Neural cell (in vitro differentiated cells): Measurements from ENCODE around the gene JPT1. TPM values are rescaled to one million over a fixed set of nuclear protein-coding genes. Genes with fewer than 3 reads are reported as not detected.

Experiments
- H2AFZ ChIP-seq: fragments of 200-600, 300-800 bp; sonication (generic), shearing (Covaris generic); 2 replicates; pipeline ENCODE4 v1.6.0; 2014; ENCODE audit warnings: low read depth, mild to moderate bottlenecking, antibody characterized with exemption, low read length, moderate library complexity
- H3F3A ChIP-seq: fragments of 200-600 bp; shearing (Covaris generic); 2 replicates; pipeline ENCODE4 v1.6.1; 2016; ENCODE audit warnings: mild to moderate bottlenecking, moderate library complexity, mixed read lengths, antibody characterized with exemption, low read length; ENCODE audit not compliant: insufficient read depth, poor library complexity, severe bottlenecking
- H3K27ac ChIP-seq: fragments of 200-600, 300-800 bp; sonication (generic), shearing (Covaris generic); 2 replicates; pipeline ENCODE4 v1.5.1; 2014; ENCODE audit warnings: mild to moderate bottlenecking, low read length, moderate library complexity
- H3K27me3 ChIP-seq: fragments of 300-800, 200-600 bp; sonication (generic), shearing (Covaris generic); 2 replicates; pipeline ENCODE4 v1.6.0; 2014; ENCODE audit warnings: mild to moderate bottlenecking, low read depth, low read length, moderate library complexity; ENCODE audit not compliant: insufficient read depth
- H3K36me3 ChIP-seq: fragments of 300-800, 200-600 bp; sonication (generic), shearing (Covaris generic); 2 replicates; pipeline ENCODE4 v1.5.1; 2014; ENCODE audit warnings: mild to moderate bottlenecking, antibody characterized with exemption, low read length, moderate library complexity; ENCODE audit not compliant: insufficient read depth
- H3K4me2 ChIP-seq: fragments of 300-800, 200-600 bp; sonication (generic), shearing (Covaris generic); 2 replicates; pipeline ENCODE4 v1.6.0; 2014; ENCODE audit warnings: mild to moderate bottlenecking, low read length
- H3K4me3 ChIP-seq: fragments of 300-800, 200-600 bp; sonication (generic), shearing (Covaris generic); 2 replicates; pipeline ENCODE4 v1.5.1; 2014; ENCODE audit warnings: mild to moderate bottlenecking, low read length, moderate library complexity
- H3K79me2 ChIP-seq: fragments of 200-600 bp; shearing (Covaris generic); replicated peaks from 2 replicates; pipeline ENCODE4 v1.6.0; 2014; ENCODE audit warnings: mild to moderate bottlenecking, low read length, moderate library complexity; ENCODE audit not compliant: insufficient read depth
- H3K9ac ChIP-seq: fragments of 300-800, 200-600 bp; sonication (generic), shearing (Covaris generic); 2 replicates; pipeline ENCODE4 v1.6.1; 2016; ENCODE audit warnings: mild to moderate bottlenecking, low read length, mixed read lengths
- H3K9me2 ChIP-seq: fragments of 200-600 bp; shearing (Covaris generic); 2 replicates; pipeline ENCODE4 v1.6.1; 2016; ENCODE audit warnings: mild to moderate bottlenecking, low read length, mixed read lengths; ENCODE audit not compliant: insufficient read depth
- H3K9me3 ChIP-seq: fragments of 200-600, 300-800 bp; sonication (generic), shearing (Covaris generic); 2 replicates; pipeline ENCODE4 v1.6.1; 2016; ENCODE audit warnings: mild to moderate bottlenecking, mixed run types, low read length, moderate library complexity, mixed read lengths
- H4K20me1 ChIP-seq: fragments of 200-600 bp; shearing (Covaris generic); 2 replicates; pipeline ENCODE4 v1.6.1; 2016; ENCODE audit warnings: mild to moderate bottlenecking, mixed run types; ENCODE audit not compliant: insufficient read depth
- EP300 ChIP-seq: fragments of 450-650 bp; conservative IDR thresholded peaks from 2 replicates; pipeline ENCODE4 v1.6.1; 2014; ENCODE audit warnings: antibody characterized with exemption, mild to moderate bottlenecking, moderate library complexity; ENCODE audit not compliant: poor library complexity, severe bottlenecking
- EZH2 ChIP-seq: fragments of 200-600, 300-800 bp; shearing (Covaris generic), sonication (generic); IDR thresholded peaks from 2 replicates; pipeline ENCODE4 v1.6.1; 2014; ENCODE audit warnings: antibody characterized with exemption, low read length, borderline replicate concordance, mild to moderate bottlenecking; ENCODE audit not compliant: insufficient read depth, poor library complexity, severe bottlenecking
- MXI1 ChIP-seq: fragments of 450-650 bp; conservative IDR thresholded peaks from 2 replicates; pipeline ENCODE4 v1.6.1; 2014; ENCODE audit warnings: antibody characterized with exemption, mild to moderate bottlenecking; ENCODE audit not compliant: poor library complexity, severe bottlenecking
- POLR2AphosphoS5 ChIP-seq: IDR thresholded peaks from 2 replicates; pipeline ENCODE4 v1.6.1; 2012
- RAD21 ChIP-seq: fragments of 450-650 bp; conservative IDR thresholded peaks from 2 replicates; pipeline ENCODE4 v1.6.1; 2014; ENCODE audit warnings: antibody characterized with exemption, mild to moderate bottlenecking, moderate library complexity
- SMC3 ChIP-seq: fragments of 450-650 bp; conservative IDR thresholded peaks from 2 replicates; pipeline ENCODE4 v1.6.1; 2014; ENCODE audit warnings: antibody characterized with exemption, mild to moderate bottlenecking, moderate library complexity; ENCODE audit not compliant: poor library complexity
- TAF1 ChIP-seq: IDR thresholded peaks from 2 replicates; pipeline ENCODE4 v1.6.1; 2012; ENCODE audit warnings: low read depth
- polyA plus RNA-seq: library from polyadenylated mRNA; depleted of rRNA; stranded (reverse); fragments of >200 nt; gene quantifications from 2 replicates; pipeline ENCODE4 v1.2.3, GENCODE V29; 2014
- TF ChIP-seq, protein P1 (sequence below): IDR thresholded peaks from 2 replicates; pipeline ENCODE4 v1.6.1; 2012; ENCODE audit warnings: borderline replicate concordance
- TF ChIP-seq, protein P2 (sequence below): fragments of 450-650 bp; IDR thresholded peaks from 2 replicates; pipeline ENCODE4 v1.5.1; 2014; ENCODE audit warnings: antibody characterized with exemption, mild to moderate bottlenecking, moderate library complexity; ENCODE audit not compliant: poor library complexity, severe bottlenecking

JPT1 gene
- polyA plus RNA-seq, 1 donor from 2014 or later: 1,721 TPM

DNA sequence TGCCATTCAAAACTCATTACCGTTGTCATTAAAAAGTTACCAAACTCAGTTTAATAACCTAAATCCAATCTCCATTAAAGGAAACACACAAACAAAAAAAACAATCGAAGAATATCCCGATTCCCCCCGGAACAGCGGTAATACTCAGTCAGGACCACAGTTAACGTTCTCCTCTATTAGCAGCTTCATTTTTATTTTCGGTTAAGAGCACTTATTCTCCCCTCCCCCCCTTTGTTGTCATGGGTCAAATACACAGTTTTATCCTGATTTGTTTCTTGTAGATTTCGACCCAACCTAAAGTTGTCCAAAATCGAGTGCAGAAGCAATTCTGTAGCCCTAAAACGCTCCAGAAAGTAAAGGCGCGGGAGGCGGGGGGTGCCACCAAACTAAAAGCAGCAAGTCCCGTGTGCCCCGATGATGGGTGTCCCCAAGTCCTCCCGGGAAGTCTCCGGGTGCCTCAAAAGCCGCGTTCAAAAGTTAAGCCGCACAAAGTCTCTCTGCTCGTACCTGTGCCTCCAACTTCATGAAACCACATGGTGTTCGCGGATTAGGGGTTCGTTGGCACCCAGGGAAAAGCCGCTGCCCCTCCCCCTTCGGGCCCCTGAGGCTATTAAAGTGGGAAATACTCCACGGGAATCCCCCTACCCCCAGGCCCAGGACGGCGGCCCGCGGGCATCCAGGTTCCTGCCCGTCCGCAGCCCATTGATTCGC, 27.5 kb upstream of the JPT1 start:
- TF ChIP-seq, protein P1, sequence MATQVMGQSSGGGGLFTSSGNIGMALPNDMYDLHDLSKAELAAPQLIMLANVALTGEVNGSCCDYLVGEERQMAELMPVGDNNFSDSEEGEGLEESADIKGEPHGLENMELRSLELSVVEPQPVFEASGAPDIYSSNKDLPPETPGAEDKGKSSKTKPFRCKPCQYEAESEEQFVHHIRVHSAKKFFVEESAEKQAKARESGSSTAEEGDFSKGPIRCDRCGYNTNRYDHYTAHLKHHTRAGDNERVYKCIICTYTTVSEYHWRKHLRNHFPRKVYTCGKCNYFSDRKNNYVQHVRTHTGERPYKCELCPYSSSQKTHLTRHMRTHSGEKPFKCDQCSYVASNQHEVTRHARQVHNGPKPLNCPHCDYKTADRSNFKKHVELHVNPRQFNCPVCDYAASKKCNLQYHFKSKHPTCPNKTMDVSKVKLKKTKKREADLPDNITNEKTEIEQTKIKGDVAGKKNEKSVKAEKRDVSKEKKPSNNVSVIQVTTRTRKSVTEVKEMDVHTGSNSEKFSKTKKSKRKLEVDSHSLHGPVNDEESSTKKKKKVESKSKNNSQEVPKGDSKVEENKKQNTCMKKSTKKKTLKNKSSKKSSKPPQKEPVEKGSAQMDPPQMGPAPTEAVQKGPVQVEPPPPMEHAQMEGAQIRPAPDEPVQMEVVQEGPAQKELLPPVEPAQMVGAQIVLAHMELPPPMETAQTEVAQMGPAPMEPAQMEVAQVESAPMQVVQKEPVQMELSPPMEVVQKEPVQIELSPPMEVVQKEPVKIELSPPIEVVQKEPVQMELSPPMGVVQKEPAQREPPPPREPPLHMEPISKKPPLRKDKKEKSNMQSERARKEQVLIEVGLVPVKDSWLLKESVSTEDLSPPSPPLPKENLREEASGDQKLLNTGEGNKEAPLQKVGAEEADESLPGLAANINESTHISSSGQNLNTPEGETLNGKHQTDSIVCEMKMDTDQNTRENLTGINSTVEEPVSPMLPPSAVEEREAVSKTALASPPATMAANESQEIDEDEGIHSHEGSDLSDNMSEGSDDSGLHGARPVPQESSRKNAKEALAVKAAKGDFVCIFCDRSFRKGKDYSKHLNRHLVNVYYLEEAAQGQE: no peak
- no peak for TF ChIP-seq TAF1
- TF ChIP-seq, protein P2, sequence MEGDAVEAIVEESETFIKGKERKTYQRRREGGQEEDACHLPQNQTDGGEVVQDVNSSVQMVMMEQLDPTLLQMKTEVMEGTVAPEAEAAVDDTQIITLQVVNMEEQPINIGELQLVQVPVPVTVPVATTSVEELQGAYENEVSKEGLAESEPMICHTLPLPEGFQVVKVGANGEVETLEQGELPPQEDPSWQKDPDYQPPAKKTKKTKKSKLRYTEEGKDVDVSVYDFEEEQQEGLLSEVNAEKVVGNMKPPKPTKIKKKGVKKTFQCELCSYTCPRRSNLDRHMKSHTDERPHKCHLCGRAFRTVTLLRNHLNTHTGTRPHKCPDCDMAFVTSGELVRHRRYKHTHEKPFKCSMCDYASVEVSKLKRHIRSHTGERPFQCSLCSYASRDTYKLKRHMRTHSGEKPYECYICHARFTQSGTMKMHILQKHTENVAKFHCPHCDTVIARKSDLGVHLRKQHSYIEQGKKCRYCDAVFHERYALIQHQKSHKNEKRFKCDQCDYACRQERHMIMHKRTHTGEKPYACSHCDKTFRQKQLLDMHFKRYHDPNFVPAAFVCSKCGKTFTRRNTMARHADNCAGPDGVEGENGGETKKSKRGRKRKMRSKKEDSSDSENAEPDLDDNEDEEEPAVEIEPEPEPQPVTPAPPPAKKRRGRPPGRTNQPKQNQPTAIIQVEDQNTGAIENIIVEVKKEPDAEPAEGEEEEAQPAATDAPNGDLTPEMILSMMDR: no peak
- TF ChIP-seq EP300: no peak
- no peak for TF ChIP-seq MXI1

DNA sequence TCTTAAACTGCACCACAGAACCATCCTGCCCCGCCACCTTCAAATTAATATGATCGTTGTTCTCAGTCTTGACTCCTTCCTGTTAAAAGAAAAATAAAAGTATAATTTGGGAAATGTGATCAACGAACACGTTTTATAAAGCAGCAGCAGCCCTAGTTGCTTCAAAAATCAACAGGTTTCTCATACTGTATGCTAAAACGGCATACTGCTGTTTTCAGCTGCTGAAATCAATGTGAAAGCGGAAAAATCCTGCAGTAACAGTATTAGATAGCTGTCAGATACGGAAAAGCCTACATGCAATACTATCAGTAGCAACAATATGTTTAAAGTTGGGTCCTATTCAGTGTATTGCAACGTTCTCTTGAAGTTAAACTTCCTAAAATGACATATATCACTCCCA, 26.8 kb upstream of the JPT1 start:
- Histone ChIP-seq H3K4me2 (peak overlapping the region; percentile 94), H3K9me3 (no peaks in the 10 kb centered on the region), H3K27me3 (no peaks in the 10 kb centered on the region), H3K9me2 (no peaks in the 10 kb centered on the region), H3F3A (no peaks in the 10 kb centered on the region), H3K36me3 (no peaks in the 10 kb centered on the region), H3K27ac (no peak overlapping the region), H4K20me1 (no peaks in the 10 kb centered on the region), H3K4me3 (peak overlapping the region; percentile 97), H3K79me2 (peaks cover 58% of the 10 kb centered on the region), H2AFZ (no peak overlapping the region), H3K9ac (peak overlapping the region; percentile 87)
- no peak for TF ChIP-seq MXI1
- no peak for TF ChIP-seq TAF1
- TF ChIP-seq, protein P1: no peak
- TF ChIP-seq EZH2: no peak
- TF ChIP-seq SMC3: no peak
- no peak for TF ChIP-seq POLR2AphosphoS5
- no peak for TF ChIP-seq RAD21
- TF ChIP-seq EP300: no peak
- TF ChIP-seq, protein P2: no peak

More for the DNA sequence above, 27.5 kb upstream of the JPT1 start:
- Histone ChIP-seq H3K4me3 (peak overlapping the region; percentile 97), H3K36me3 (no peaks in the 10 kb centered on the region), H3F3A (no peaks in the 10 kb centered on the region), H3K79me2 (peaks cover 51% of the 10 kb centered on the region), H2AFZ (peak overlapping the region; percentile 8), H3K4me2 (peak overlapping the region; percentile 94), H3K27ac (peak overlapping the region; percentile 99), H4K20me1 (no peaks in the 10 kb centered on the region), H3K9me2 (no peaks in the 10 kb centered on the region), H3K9ac (peak overlapping the region; percentile 87), H3K27me3 (no peaks in the 10 kb centered on the region), H3K9me3 (no peaks in the 10 kb centered on the region)
